C4-2B (cell line): ENCODE data around the gene GALNT7.

Experiments used
- H3K27ac ChIP-seq: fragments of 450-650 bp; 2 replicates; pipeline ENCODE4 v1.5.1; 2017
- CTCF ChIP-seq: fragments of 450-650 bp; conservative IDR thresholded peaks from 2 replicates; pipeline ENCODE4 v1.5.1; 2017; ENCODE audit warnings: mild to moderate bottlenecking
- ZFX ChIP-seq: fragments of 450-650 bp; IDR thresholded peaks from 2 replicates; pipeline ENCODE4 v1.6.1; 2017

The GALNT7 gene

DNA sequence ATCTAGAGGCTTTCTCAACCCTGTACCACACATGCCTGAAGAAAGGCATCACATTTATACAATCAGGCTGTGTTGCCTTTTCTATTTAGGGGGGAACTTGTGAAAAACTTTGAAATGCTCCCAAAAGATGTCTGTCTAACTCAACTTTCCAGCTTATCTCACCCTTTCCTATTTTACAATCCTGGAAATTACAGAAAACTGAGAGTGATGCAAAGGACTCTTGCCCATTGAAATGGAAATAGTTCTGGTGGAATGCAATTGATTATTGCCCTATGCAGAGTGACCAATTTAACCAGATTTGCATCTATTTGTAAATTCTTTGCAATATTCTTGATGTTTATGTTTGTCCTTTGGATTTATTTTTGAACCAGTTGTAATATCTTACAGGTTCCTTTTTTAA, 77.3 kb downstream of the GALNT7 start:
- TF ChIP-seq ZFX (no peak), CTCF (no peak)
- no peak overlapping the region for H3K27ac ChIP-seq

GRCh38 chr4:173246719-173247118, 78.1 kb downstream of the GALNT7 start:
- no peak overlapping the region for H3K27ac ChIP-seq

DNA sequence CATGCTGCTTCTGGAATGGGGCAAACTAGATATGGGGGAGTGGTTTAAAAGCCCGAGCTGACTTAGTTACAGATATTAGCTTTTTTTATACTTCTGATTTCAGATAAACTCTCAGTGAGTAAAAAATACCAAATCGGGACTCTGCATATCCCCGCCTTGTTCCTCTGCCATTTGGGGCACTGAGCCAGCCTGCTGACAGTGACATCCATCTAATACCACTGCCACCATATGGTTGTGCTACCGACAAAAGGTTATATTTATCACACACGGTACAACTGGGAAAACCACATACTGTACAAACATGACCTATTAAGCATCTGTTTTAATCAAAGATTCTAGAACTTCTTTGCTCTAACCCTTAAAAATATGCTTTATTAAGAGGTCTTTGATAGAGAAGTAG, 78.7 kb downstream of the GALNT7 start:
- no peak for TF ChIP-seq CTCF
- TF ChIP-seq ZFX = no peak
- H3K27ac ChIP-seq = no peak overlapping the region

More at GRCh38 chr4:173246719-173247118, 78.1 kb downstream of the GALNT7 start:
- no peak for TF ChIP-seq CTCF
- no peak for TF ChIP-seq ZFX

GRCh38 chr4:173248690-173249089, 80.1 kb downstream of the GALNT7 start:
- TF ChIP-seq CTCF = no peak
- H3K27ac ChIP-seq = no peak overlapping the region

DNA sequence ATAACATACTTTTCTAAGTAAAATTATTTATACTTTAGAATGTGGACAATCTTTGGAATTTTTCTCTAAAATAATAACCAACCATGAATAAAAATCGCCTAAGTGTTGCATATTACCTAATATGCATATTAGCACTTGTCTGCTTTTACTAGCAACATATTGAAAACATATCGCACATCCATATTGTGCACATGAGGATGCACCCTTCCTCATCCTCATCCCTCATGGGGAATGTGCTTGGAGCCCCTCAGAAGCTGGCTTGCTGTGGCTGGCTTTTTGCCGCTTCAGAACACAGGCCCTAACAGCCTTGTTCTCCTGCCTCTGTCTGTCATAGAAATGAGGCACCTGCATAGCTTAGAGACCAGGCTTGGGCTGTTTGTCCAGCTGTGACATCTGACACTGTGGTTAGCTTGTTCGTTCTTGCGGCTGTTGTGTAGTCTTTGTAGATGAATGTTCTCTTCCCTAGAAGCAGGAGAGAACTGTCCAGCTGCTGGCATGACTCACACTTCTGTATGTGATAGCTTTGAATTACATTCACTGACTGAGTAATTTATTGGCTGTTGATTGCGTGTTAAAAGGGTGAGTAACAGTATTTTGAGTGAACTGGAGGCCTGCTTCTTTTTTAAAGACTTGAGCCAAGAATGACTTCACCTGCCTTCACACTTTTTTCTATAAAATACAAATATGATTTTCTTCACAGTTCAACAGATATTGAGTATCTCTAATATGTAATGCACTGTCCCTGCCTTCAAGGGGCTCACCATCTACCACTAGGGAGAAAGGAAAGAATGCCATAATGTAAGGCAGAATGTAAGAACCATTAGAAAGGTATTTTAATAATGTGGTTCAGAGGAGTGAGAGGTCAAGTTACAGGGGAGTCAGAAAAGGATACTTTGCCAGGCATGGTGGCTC, 83.7 kb downstream of the GALNT7 start:
- peak overlapping the region; percentile 71 for H3K27ac ChIP-seq
- TF ChIP-seq CTCF = no peak
- TF ChIP-seq ZFX = no peak

DNA sequence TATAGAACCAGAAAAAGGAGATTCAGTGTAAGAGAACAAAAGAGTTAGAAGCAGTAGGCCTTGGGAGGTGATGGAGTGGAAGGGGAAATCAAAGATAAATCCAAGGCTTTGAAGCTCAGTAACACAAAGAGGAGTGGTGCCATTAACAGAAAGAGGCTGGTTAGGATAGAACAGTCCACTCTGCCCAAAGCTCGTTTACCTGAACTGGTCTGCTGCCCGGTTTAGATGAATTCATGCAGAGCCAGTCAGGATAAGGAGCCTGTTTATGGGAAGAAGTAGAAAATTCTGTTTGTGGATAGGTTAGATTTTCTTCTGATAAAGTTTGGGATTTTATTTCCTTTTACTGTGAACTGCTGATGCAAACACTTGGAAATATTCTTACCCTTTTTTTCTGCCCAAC, 85.0 kb downstream of the GALNT7 start:
- H3K27ac ChIP-seq = peak overlapping the region; percentile 71

More for the DNA sequence above, 85.0 kb downstream of the GALNT7 start:
- TF ChIP-seq CTCF (no peak), ZFX (no peak)
